ENCODE data around the gene RRP15. TPM values are rescaled to one million over a fixed set of nuclear protein-coding genes. Genes with fewer than 3 reads are reported as not detected.

RRP15 gene
- total RNA-seq, 1 donor from 2014 or later = 1.9 TPM

- H3K27me3 ChIP-seq = no peaks in the 10 kb centered on the region
- no peaks in the 10 kb centered on the region for H3K4me1 ChIP-seq
- no peak overlapping the region for H3K4me3 ChIP-seq
- no peak for TF ChIP-seq CTCF (IDR thresholded peaks at IDR 0.05)
- no peak overlapping the region for H3K27ac ChIP-seq
- peaks cover 0 to 7% of the 10 kb centered on the region in 2 donors for H3K9me3 ChIP-seq
- H3K36me3 ChIP-seq = no peaks in the 10 kb centered on the region
- intact Hi-C loops (cut with DNase I) = no loop called here
- DNase-seq (ENCODE audit: low spot score in 2 of 2) = no peak
Measured at GRCh38 chr1:218254296-218254946, 30.7 kb upstream of the RRP15 start.

- no peaks in the 10 kb centered on the region for H3K27me3 ChIP-seq
- intact Hi-C loops (cut with DNase I) = no loop called here
- peaks cover 0 to 10% of the 10 kb centered on the region in 2 donors for H3K9me3 ChIP-seq
- no peak overlapping the region for H3K27ac ChIP-seq
- no peak for DNase-seq (ENCODE audit: low spot score in 2 of 2)
- no peak overlapping the region for H3K4me3 ChIP-seq
- TF ChIP-seq CTCF (IDR thresholded peaks at IDR 0.05) = no peak
- H3K36me3 ChIP-seq = no peaks in the 10 kb centered on the region
- no peaks in the 10 kb centered on the region for H3K4me1 ChIP-seq
Measured at GRCh38 chr1:218255090-218255489, 30.0 kb upstream of the RRP15 start.

- Histone ChIP-seq H3K36me3 (no peaks in the 10 kb centered on the region), H3K27ac (no peak overlapping the region), H3K9me3 (peaks cover 0 to 10% of the 10 kb centered on the region in 2 donors), H3K4me3 (no peak overlapping the region), H3K4me1 (no peaks in the 10 kb centered on the region), H3K27me3 (no peaks in the 10 kb centered on the region)
- DNase-seq (ENCODE audit: low spot score in 2 of 2) = no peak
- intact Hi-C loops (cut with DNase I) = no loop called here
- TF ChIP-seq CTCF (IDR thresholded peaks at IDR 0.05) = no peak
Measured at GRCh38 chr1:218257371-218257770, 27.7 kb upstream of the RRP15 start.

- H3K36me3 ChIP-seq = no peaks in the 10 kb centered on the region
- no peak for TF ChIP-seq CTCF (IDR thresholded peaks at IDR 0.05)
- peaks cover 0 to 10% of the 10 kb centered on the region in 2 donors for H3K9me3 ChIP-seq
- H3K27me3 ChIP-seq = no peaks in the 10 kb centered on the region
- no peaks in the 10 kb centered on the region for H3K4me1 ChIP-seq
- H3K27ac ChIP-seq = no peak overlapping the region
- no peak overlapping the region for H3K4me3 ChIP-seq
- intact Hi-C loops (cut with DNase I) = no loop called here
- DNase-seq (ENCODE audit: low spot score in 2 of 2) = no peak
Measured at GRCh38 chr1:218257971-218258370, 27.1 kb upstream of the RRP15 start.

- Histone ChIP-seq H3K9me3 (peaks cover 0 to 10% of the 10 kb centered on the region in 2 donors), H3K36me3 (no peaks in the 10 kb centered on the region), H3K27ac (no peak overlapping the region), H3K4me3 (no peak overlapping the region), H3K27me3 (no peaks in the 10 kb centered on the region), H3K4me1 (no peaks in the 10 kb centered on the region)
- TF ChIP-seq CTCF (IDR thresholded peaks at IDR 0.05) = no peak
- intact Hi-C loops (cut with DNase I) = no loop called here
- no peak for DNase-seq (ENCODE audit: low spot score in 2 of 2)
Measured at GRCh38 chr1:218259339-218259738, 25.8 kb upstream of the RRP15 start.

- intact Hi-C loops (cut with DNase I) = no loop called here
- no peak for DNase-seq (ENCODE audit: low spot score in 2 of 2)
- TF ChIP-seq CTCF (IDR thresholded peaks at IDR 0.05) = no peak
Measured at GRCh38 chr1:218259800-218260199, 25.3 kb upstream of the RRP15 start.

More at GRCh38 chr1:218259800-218260199, 25.3 kb upstream of the RRP15 start:
- Histone ChIP-seq H3K27me3 (no peaks in the 10 kb centered on the region), H3K36me3 (no peaks in the 10 kb centered on the region), H3K9me3 (peaks cover 0 to 10% of the 10 kb centered on the region in 2 donors), H3K27ac (no peak overlapping the region), H3K4me1 (no peaks in the 10 kb centered on the region), H3K4me3 (no peak overlapping the region)
